Measurements from ENCODE around the gene MAL. TPM values are rescaled to one million over a fixed set of nuclear protein-coding genes. Genes with fewer than 3 reads are reported as not detected.
A peak's percentile ranks its signal among the peaks of the same experiment; 100 is the strongest.

Gene MAL
- polyA plus RNA-seq, 4 donors = 314 to 402 (median 338) TPM

GRCh38 chr2:95046371-95047112 is 21.0 kb downstream of the MAL start:
- DNase-seq (ENCODE audit: low read depth in 4 of 4, low spot score in 3 of 4) = no peak

- DNase-seq (ENCODE audit: low read depth in 4 of 4, low spot score in 3 of 4) = no peak
Measured at GRCh38 chr2:95047629-95048510, 22.4 kb downstream of the MAL start.

- no peak for DNase-seq (ENCODE audit: low read depth in 4 of 4, low spot score in 3 of 4)
Measured at GRCh38 chr2:95048825-95049682, 23.5 kb downstream of the MAL start.

DNA sequence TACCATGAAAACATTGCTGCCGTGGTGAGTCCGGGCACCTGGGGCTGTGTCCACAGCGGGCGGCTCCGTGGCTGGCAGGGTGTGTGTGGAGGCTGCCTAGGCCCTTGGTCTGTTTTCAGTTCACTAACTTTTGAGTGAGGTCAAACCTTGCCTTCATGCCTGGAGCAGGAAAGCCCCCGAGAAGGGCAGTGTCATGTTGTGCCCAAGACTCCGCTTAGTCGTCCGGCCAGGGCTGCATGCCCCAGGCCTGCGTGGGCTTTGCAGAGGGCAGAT is 24.1 kb downstream of the MAL start:
- DNase-seq (ENCODE audit: low read depth in 4 of 4, low spot score in 3 of 4) = no peak

DNA sequence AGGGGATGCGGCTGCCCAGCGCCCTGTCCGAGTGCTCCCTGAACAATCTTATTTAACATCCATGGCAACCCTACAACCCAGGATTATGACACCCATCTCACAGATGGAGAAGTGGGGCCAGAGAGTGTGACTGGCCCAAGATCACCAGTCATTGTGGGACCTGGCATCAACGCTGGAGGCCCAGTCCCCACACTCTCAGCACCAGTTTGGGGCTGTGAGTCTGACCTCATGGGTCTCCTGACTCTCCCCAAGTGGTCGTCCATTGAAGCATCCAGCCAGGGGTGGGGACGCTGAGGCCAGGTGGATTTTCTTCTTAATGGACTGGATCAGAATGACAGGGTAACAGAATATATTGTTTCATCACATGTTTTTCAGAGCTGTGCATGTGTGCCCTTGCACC is 24.5 kb downstream of the MAL start:
- no peak for DNase-seq (ENCODE audit: low read depth in 4 of 4, low spot score in 3 of 4)

DNA sequence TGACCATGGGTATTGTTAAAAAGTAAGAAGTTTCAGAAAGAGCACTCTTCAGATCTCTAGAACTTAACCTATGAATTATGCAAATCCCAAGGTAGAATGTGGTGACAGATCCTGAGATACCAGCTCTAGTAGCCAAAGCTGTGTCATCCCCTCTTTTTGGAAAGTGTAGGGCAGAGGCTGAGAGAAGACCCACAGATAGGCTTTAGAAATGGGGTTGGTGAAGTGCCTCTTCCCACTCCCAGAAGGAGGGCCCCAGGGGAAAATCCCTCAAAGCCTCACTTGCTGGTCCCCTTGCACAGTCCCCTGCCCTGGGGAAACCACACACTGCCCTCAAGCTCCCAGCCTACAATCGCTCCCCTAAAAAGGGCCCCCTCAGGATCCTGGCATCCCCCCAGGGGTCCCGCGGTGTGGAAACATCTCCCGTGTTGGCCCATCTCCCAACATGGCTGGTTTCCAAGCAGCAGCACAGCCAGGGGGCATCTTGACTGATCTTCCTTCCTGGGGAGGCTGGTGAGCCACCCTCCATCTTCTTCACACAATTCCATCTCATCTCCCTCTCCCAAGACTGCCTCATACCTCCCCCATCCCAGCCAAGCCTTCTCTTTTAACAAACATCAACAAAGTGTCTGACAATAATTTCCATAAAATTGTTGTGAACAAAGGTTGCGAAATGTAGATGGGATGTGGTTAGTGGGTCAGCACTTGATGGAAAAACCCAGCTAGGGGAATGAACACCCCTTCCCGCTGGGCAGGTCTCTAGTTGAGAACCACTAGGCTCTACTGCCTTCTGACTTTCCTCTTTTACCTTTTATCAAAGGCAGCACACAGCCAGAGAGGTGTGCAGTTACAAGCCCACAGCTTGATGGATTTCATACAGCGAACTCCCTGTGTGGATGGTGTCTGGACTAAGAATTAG is 25.1 kb downstream of the MAL start:
- no peak for DNase-seq (ENCODE audit: low read depth in 4 of 4, low spot score in 3 of 4)

GRCh38 chr2:95051626-95052025 is 26.1 kb downstream of the MAL start:
- DNase-seq (ENCODE audit: low read depth in 4 of 4, low spot score in 3 of 4) = no peak

DNA sequence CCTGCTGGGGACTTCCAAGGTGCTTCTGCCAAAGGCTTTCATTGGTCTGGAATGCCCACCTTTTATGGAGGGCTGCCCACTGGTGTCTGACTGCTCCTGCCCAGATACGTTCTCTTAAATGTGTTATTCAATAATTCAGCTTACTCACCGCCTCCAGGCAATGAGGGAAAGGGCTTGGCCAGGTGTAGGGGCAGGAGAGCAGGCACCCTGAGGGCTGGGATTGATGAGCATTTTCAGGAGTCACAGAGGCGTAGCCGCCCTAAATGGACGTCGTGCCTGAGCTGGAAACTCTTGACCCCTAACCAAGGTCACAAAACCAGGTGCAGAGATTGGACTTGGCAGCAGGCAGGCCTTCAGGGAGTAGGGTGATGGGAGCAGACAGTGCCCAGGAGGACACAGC is 26.8 kb downstream of the MAL start:
- no peak for DNase-seq (ENCODE audit: low read depth in 4 of 4, low spot score in 3 of 4)

DNA sequence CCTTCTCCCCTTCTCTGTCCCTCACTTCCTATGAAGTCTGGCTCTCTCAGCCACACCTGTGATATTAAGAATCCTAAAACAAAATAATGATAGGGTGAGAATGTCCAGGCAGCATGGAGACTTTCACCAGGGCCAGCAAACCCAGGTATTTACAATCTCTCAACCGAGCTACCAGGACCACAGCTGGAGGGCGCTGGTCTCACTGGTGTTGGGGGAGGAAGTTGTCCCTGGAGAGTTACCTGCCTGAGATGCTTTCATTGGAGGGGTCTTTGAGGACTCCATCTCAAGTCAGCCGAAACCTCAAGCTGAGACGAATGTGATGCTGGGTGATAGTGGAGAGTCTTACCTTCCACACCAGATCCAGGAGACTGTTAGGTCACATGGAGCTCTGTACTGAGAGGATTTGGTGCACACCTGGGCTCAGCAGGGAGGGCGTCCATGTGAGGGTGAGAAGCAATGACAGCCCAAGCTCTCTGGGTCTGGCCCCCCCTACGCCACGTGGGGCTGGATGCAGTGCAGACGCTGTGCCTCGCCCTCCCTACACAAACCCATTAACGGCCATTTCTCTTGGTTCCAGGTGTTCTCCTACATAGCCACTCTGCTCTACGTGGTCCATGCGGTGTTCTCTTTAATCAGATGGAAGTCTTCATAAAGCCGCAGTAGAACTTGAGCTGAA is 27.4 kb downstream of the MAL start:
- DNase-seq (ENCODE audit: low read depth in 4 of 4, low spot score in 3 of 4) = no peak

DNA sequence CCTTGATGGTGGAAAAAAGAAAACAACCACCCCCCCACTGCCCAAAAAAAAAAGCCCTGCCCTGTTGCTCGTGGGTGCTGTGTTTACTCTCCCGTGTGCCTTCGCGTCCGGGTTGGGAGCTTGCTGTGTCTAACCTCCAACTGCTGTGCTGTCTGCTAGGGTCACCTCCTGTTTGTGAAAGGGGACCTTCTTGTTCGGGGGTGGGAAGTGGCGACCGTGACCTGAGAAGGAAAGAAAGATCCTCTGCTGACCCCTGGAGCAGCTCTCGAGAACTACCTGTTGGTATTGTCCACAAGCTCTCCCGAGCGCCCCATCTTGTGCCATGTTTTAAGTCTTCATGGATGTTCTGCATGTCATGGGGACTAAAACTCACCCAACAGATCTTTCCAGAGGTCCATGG is 28.0 kb downstream of the MAL start:
- DNase-seq (ENCODE audit: low read depth in 4 of 4, low spot score in 3 of 4) = no peak

GRCh38 chr2:95054016-95054415 is 28.5 kb downstream of the MAL start:
- DNase-seq (ENCODE audit: low read depth in 4 of 4, low spot score in 3 of 4) = no peak

- no peak for DNase-seq (ENCODE audit: low read depth in 4 of 4, low spot score in 3 of 4)
Measured at GRCh38 chr2:95055262-95055661, 29.8 kb downstream of the MAL start.

DNA sequence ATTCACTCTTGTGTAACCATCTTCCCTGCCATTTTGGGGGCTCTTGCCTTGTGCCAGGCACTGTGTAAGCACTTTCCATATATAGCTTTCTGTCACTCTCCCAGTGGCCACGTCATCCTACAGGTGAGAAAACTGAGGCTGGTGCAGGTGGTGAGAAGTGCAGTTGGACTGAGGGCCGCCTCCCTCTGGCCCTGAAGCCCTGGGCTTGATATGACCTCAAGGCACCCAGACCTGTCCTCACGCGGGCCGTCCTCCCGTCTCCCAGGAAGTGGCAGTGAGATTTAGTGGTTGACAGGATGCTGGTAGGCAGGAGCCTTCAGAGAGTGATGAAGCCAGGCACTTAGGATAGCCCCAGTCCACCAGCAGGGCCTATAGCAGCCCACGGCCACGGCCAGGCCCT is 30.5 kb downstream of the MAL start:
- DNase-seq (ENCODE audit: low read depth in 4 of 4, low spot score in 3 of 4) = no peak

DNA sequence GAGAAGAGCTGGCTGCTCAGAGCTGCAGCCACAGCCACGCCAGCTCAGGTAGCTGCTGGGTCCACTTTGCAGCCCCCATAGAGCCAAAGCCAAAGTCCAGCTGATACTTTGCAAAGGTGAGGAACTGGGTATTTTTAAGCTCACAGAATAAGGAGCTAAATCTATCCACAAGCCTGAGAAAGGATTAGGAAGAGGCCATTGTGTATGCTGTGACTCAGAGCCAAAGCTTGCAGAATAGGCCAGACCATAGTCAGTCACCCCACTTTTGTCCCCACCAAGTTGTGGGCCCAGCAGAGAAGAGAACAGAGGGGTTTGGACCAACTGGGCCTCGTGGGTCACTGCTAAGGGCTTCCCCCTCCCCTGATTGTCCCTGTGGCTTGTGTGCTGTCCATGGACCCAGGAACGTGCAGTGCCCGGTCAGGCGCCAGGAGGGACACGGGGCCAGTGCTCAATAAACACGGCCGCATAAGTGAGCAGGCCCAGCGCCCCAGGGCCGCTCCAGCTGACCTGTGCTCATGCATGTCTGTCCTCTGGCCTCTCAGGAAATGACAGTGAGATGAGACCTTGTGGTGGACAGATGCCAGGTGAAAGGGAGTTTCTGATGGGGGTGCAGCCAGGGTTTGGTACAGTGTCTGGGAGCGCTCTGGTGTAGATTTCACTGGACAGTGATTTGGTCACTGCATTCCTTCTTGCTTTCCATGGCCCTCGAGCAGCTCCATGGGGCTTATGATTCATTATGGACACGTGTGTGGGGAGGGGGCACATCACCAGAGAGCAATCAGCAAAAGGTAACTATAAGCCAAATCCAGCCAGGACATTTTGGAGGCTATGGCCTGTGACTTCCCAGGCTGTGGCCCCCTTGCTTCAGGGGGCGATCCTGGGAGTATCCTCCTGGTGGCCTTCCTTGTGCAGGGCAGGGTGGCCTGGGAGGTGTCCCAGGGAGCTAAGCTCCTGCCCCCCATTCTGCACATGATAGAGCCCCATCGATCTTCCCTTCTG is 31.3 kb downstream of the MAL start:
- DNase-seq (ENCODE audit: low read depth in 4 of 4, low spot score in 3 of 4) = no peak

DNA sequence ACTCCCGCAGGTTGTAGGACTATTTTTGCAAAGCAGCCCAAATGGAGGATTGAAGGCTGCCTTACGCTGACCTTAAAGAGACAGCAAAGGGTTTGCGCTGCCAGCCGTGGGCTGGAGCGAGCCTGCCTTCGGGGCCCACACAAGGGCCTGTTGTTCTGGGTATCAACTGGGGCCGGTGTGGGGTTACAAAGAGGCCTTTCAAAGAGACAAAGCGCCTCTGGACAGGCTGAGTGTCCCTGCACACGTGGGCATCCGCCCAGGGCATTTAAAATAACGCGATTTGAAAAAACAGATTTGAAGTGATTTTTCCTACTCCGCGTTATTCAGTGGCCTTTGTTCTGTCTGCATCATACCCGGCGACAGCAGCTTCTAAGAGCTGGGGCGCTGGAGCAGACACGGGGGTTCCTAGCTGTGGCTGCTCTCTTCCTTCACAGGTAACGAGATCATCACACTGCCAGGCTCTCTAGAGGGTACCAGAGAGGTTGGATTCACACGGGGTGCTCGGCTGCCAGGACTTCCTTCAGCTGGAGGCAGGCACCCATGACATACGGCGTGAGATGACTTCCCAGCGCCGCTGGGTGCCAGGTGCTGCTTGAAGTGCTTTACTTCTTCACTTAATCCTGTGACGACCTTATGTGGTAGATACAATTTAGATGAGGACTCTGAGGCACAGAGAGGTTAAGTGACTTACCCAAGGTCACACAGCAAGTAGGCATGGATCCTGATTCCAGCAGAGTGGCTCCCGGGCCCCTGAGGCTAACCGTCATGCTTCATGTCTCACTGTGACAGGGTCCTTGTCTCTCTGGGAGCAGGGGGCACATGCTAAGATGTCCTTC is 32.2 kb downstream of the MAL start:
- DNase-seq (ENCODE audit: low read depth in 4 of 4, low spot score in 3 of 4) = no peak

DNA sequence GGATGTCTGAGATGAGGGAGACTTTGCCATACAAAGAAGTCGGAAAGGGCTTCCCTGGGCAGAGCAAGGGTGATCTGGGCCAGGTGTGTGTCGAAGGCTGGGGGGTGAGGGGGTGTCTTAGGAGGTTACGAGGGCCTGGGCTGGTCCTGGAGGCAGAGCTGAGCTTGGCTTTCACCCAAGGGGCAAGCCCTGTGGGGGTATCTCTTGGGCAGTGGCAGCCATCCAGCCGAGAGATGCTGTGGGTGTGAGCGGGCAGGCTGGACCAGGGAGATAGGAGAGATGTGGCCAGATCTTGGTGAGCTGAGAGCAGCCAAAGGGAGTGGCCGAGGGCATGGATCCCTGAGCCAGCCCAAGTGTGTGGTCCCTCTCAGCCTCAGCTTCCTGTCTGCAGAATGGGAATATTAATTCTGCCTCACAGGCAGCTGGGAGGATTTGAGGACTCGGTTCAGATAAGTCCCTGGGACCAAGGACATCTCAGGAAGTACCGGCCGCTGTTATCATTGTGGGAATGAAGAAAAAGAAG is 33.0 kb downstream of the MAL start:
- no peak for DNase-seq (ENCODE audit: low read depth in 4 of 4, low spot score in 3 of 4)

DNA sequence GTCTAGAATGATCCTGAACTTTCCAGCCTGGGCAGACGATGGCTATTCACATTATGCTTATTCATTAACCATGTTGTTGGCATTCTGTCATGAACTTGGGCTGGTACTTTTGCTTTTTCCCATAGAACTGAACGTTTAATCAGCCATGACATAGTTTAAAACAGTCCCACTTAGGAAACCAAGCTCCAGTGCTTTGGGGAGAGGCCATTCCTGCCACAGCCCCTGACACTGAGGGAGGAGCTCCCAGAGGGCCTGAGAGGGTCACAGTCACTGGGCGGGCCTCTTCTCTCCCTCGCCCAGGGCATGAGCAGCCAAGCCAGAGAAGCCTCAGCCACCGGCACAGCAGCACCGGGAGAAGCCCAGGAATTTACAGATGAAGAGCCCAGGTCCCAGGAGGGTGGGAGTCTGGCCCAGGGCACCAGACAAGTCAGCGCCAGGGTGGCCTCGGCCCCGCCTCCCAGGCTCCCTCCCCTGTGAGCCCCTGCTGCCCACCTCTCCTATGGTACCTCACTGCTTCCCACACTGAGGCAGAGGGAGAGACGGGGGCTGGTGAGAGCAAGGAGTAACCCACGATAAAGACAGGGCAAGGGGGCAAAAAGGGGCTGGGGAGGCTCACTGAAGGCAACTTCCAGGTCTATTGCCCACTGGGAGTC is 33.6 kb downstream of the MAL start:
- peak in 3 of 4 donors; percentile 46 to 70 (median 65) for DNase-seq (ENCODE audit: low read depth in 4 of 4, low spot score in 3 of 4)
